Thymus (tissue), 11 donors: Measurements from ENCODE around the gene MYCBPAP. TPM values are rescaled to one million over a fixed set of nuclear protein-coding genes. Genes with fewer than 3 reads are reported as not detected.

Experiments
- DNase-seq, 9 donors: peaks; one replicate each; pipeline ENCODE4 v3.0.0-alpha.2; 2013; ENCODE audit warnings: low spot score in 9 of 9, low read depth in 6 of 9, missing footprints in 1 of 9
- H3K27ac ChIP-seq, 2 donors: one replicate each; pipeline ENCODE4 v1.5.1; 2013; ENCODE audit warnings: control low read depth in 1 of 2, low read depth in 1 of 2, low read length in 1 of 2, mild to moderate bottlenecking in 1 of 2, moderate library complexity in 1 of 2
- H3K27me3 ChIP-seq, 2 donors: one replicate each; pipeline ENCODE4 v1.5.1; 2013; ENCODE audit warnings: low read length in 1 of 2; ENCODE audit not compliant: control insufficient read depth in 2 of 2, insufficient read depth in 1 of 2
- H3K36me3 ChIP-seq, 2 donors: one replicate each; pipeline ENCODE4 v1.5.1; 2013; ENCODE audit warnings: low read length in 1 of 2, mild to moderate bottlenecking in 1 of 2, moderate library complexity in 1 of 2; ENCODE audit not compliant: control insufficient read depth in 2 of 2, insufficient read depth in 2 of 2
- H3K4me1 ChIP-seq, 2 donors: one replicate each; pipeline ENCODE4 v1.5.1; 2013; ENCODE audit warnings: low read length in 2 of 2; ENCODE audit not compliant: control insufficient read depth in 2 of 2, insufficient read depth in 2 of 2
- H3K4me3 ChIP-seq, 2 donors: one replicate each; pipeline ENCODE4 v1.5.1; 2013; ENCODE audit warnings: low read length in 2 of 2, control low read depth in 1 of 2, mild to moderate bottlenecking in 1 of 2
- H3K9me3 ChIP-seq, 2 donors: one replicate each; pipeline ENCODE4 v1.5.1; 2013; ENCODE audit warnings: low read length in 1 of 2, mild to moderate bottlenecking in 1 of 2; ENCODE audit not compliant: control insufficient read depth in 2 of 2, insufficient read depth in 1 of 2
- WGBS: extraction: QIAGEN DNeasy Blood & Tissue Kit; methylation state at CpG from one replicate; pipeline ENCODE4 v1.1.7; 2013; 5-methylcytosine and 5-hydroxymethylcytosine counted together
- polyA plus RNA-seq: library from polyadenylated mRNA; stranded (reverse); fragments of 200-250 nt; gene quantifications from one replicate; pipeline ENCODE4 v1.2.3, GENCODE V29; 2013
- total RNA-seq: library from RNA; stranded (reverse); fragments of 120-200 nt; gene quantifications from one replicate; pipeline ENCODE4 v1.2.4, GENCODE V29; 2013
- donor health status: healthy.

MYCBPAP gene
- total and polyA plus RNA-seq, 2 donors = 1.2 to 1.5 TPM

DNA sequence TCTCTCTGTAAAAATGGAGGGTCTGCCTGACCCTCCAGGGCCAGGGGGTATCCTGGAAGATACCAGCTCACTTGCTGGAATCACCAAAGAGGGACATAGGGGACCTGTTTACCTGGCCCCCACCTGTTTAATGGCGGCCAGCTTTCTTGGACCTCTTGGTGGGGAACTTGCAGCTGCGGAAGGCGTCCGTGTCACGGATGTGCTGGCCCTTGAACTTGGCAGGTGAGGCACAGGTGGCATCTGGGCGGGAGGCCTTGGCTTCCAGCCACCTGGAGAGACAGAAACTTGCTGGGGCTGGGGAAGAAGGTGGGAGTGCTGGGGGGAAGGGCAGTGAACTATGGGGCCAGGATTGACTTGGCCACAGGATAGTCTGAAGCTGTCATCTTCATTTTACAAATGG lies 43.1 kb upstream of the MYCBPAP start:
- Histone ChIP-seq H3K27me3 (peaks cover 19 to 44% of the 10 kb centered on the region in 2 donors), H3K27ac (no peak overlapping the region), H3K4me1 (peaks cover 0 to 4% of the 10 kb centered on the region in 2 donors), H3K36me3 (no peaks in the 10 kb centered on the region), H3K4me3 (no peak overlapping the region), H3K9me3 (peaks cover 0 to 4% of the 10 kb centered on the region in 2 donors)
- 97% methylated on average over 6 of the region's 6 CpGs for WGBS
- DNase-seq = no peak

DNA sequence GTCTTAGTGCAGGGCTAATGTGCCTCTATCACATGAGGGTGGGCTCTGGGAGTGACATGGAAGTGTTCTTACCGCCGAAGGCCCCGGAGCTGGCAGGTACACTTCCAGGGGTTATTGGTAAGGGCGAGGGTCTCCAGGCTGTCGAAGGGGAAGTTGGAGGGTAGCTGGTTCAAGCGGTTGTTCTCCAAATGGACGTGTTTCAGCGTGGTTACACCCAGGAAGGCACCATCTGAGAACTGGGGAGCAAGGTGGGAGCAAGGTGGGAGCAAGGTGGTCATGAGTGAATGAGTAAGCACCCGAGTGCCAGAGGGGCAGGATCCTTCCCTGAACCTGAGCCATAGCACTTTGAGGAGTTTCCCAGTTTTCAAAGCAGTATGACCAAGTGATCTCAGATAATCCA lies 42.6 kb upstream of the MYCBPAP start:
- no peak for DNase-seq
- Histone ChIP-seq H3K4me3 (no peak overlapping the region), H3K9me3 (peaks cover 0 to 4% of the 10 kb centered on the region in 2 donors), H3K27ac (no peak overlapping the region), H3K4me1 (peaks cover 0 to 7% of the 10 kb centered on the region in 2 donors), H3K36me3 (no peaks in the 10 kb centered on the region), H3K27me3 (peaks cover 19 to 48% of the 10 kb centered on the region in 2 donors)
- WGBS = 97% methylated on average over 9 of the region's 9 CpGs

DNA sequence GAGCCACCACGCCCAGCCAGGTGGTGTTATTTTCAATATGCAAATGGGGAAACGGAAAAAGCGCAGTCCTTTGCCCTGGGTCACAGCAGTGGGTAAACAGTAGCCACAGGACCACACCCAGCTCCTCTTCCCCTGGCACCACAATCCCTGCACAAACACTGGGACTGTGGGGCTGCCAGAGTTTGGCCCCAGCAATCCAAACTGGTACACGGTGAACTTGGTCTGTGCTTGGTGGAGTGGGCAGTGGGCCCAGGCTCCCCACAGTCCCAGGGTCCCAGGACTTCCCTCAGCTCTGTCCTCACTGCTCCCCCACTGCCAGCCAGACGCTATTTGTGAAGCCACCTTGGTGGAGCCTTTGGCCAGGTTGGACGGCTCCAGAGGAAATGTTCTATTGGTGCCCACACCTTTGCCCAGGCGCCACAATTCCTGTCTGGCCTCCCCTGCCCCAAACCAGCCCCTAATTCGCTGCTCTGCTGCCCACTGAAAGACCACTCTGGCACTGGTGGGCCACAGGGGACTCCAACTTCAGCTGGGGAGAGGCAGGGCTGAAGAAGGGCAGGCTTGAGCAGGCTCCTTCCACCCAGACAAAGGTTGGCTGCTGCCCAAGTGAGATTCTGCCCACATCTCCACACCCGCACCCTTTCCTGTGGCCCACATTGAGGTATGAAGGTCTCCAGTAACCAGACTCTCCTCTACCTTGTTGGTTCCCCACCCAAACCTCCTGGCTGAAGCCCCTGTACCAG lies 41.7 kb upstream of the MYCBPAP start:
- DNase-seq = no peak
- Histone ChIP-seq H3K36me3 (no peaks in the 10 kb centered on the region), H3K4me3 (no peak overlapping the region), H3K27me3 (peaks cover 19 to 55% of the 10 kb centered on the region in 2 donors), H3K4me1 (peaks cover 0 to 16% of the 10 kb centered on the region in 2 donors), H3K27ac (no peak overlapping the region), H3K9me3 (peaks cover 0 to 4% of the 10 kb centered on the region in 2 donors)
- WGBS = 95% methylated on average over 9 of the region's 9 CpGs

DNA sequence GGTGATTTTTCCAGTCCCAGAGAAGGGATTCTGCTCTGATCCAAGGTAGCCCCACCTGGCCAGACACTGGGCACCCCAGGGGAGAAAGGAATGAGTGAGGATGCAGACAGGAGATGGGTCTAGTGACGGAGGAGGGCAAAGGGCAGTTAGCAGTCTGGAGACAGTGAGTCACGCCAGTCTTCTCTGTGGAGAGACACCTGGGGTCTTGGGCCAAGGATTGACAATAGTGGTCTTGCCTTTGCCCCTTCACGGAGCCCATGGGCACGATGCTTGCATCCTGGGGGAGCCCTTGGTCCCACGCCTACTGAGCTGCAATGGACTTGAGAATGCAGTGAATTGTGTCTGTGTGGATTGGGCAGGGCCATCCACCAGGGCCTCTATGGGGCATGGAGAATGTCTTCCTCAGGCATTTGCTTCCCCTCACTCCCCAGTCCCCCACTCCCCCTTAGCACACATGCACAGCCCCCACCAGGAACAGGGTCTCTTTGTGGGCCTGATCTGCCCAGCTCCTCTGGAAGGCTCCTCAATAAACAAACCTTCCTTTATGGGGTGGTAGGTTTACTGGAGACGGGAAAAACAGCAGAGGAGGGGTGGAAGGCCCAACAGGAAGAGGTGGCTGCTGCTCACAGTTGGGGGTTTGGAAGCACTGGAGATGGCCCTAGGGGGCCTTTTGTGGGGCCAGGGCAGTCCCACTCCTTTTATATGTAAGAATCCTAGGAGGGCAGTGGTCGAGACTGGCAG lies 41.0 kb upstream of the MYCBPAP start:
- H3K4me3 ChIP-seq = no peak overlapping the region
- peaks cover 0 to 19% of the 10 kb centered on the region in 2 donors for H3K4me1 ChIP-seq
- H3K9me3 ChIP-seq = peaks cover 0 to 4% of the 10 kb centered on the region in 2 donors
- H3K27ac ChIP-seq = no peak overlapping the region
- 95% methylated on average over 7 of the region's 7 CpGs for WGBS
- peaks cover 19 to 55% of the 10 kb centered on the region in 2 donors for H3K27me3 ChIP-seq
- no peak for DNase-seq
- no peaks in the 10 kb centered on the region for H3K36me3 ChIP-seq

DNA sequence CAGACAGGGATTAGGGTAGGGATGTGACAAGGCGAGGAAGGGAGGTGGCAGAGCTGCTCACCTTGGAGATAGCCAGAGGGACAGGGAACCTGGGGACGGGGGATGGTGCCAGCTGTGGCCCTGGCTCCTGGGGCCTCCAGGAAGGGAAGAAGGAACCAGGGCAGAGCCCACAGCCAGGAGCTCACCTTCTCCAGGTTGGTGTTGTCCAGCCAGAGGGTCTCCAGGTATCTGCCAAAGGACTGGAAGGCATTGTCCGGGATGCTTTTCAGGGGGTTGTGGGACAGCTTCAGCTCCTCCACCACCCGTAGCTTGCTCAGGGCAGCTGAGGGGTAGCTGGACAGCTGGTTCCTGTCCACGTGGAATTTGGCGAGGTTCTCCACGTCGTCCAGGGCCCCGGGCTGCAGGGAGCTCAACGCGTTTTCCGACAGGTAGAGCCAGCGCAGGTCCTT lies 40.4 kb upstream of the MYCBPAP start:
- 90% methylated on average over 13 of the region's 13 CpGs for WGBS
- peaks cover 0 to 19% of the 10 kb centered on the region in 2 donors for H3K4me1 ChIP-seq
- no peak for DNase-seq
- peaks cover 0 to 4% of the 10 kb centered on the region in 2 donors for H3K9me3 ChIP-seq
- H3K27me3 ChIP-seq = peaks cover 19 to 55% of the 10 kb centered on the region in 2 donors
- H3K27ac ChIP-seq = no peak overlapping the region
- H3K36me3 ChIP-seq = no peaks in the 10 kb centered on the region
- no peak overlapping the region for H3K4me3 ChIP-seq

DNA sequence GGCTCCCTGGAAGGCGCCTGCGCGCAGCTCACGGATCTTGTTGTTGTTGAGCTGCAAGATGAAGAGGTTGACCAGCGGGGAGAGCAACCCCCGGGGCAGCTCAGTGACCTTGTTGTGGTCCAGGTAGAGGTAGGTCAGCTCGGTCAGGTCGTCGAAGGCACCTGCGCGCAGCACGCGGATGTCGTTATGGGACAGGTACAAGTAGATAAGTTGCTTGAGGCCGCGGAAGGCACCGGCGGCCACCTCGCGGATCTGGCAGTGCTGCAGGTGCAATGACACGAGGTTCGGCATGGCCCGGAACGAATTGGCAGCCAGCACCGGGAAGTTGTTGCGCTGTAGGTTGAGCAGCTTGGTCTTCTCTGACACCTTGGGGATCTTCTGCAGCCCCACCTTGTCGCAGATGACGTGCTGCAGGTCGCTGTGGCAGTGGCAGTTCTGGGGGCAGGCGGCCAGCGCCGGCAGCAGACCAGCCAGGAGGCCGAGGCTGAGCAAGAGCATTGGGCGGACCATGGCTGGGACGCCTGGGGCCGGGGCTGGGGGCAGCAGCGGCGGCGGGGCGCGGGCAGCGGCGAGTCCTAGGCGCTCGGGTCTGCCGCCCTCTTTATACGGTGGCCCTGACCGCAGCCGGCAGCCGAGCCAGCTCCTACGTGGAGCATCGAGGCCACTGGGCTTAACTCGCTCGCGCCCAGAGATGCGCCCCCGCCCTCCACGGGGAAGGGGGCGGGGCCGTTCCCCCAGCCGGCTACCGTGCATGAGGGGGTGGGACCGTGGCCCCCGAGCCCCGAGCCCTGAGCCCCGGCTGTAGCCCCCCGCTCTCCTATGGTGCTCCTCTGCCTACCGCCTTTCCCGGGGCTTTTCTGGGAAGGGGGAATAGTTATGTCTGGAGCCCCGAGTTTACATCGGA lies 39.7 kb upstream of the MYCBPAP start, which contains the start of gene CHAD:
TSS of gene CHAD (minus strand) at position 577 of the 904 bp plus-strand sequence. CDS start at position 510, 67 bp downstream.
- WGBS = 39% methylated on average over 71 of the region's 71 CpGs
- H3K27ac ChIP-seq = no peak within 1 kb of the TSS
- H3K9me3 ChIP-seq = peaks cover 0 to 4% of the 10 kb centered on the region in 2 donors
- H3K36me3 ChIP-seq = no peaks in the 10 kb centered on the region
- H3K27me3 ChIP-seq = peaks cover 19 to 55% of the 10 kb centered on the region in 2 donors
- H3K4me3 ChIP-seq = peak within 1 kb of the TSS; percentile 10 to 23
- H3K4me1 ChIP-seq = peaks cover 0 to 19% of the 10 kb centered on the region in 2 donors
- no peak for DNase-seq

DNA sequence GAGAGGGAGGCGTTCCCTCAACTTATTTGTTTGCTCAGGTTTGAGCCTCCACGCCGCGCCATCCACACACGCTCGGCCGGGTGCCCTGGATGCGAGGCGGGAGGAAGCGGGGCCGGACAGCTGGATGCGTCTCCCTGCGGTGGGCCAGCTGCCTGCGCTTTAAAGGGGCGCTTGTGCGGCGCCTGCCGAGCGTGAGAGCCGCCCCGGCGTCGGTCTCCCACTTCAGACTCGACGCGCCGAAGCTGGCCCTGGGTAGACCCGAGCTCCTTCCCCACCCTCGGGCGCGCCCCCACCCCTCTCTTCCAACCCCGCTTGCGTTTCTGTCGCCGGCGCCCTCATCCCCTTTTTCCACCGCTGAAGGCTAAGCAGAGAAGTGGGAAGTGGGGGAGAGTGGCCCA lies 39.0 kb upstream of the MYCBPAP start:
- Histone ChIP-seq H3K4me1 (peaks cover 0 to 19% of the 10 kb centered on the region in 2 donors), H3K27me3 (peaks cover 19 to 55% of the 10 kb centered on the region in 2 donors), H3K27ac (no peak overlapping the region), H3K4me3 (peak overlapping the region; percentile 10 to 23), H3K9me3 (peaks cover 0 to 4% of the 10 kb centered on the region in 2 donors), H3K36me3 (no peaks in the 10 kb centered on the region)
- WGBS = 15% methylated on average over 37 of the region's 37 CpGs
- DNase-seq = no peak

DNA sequence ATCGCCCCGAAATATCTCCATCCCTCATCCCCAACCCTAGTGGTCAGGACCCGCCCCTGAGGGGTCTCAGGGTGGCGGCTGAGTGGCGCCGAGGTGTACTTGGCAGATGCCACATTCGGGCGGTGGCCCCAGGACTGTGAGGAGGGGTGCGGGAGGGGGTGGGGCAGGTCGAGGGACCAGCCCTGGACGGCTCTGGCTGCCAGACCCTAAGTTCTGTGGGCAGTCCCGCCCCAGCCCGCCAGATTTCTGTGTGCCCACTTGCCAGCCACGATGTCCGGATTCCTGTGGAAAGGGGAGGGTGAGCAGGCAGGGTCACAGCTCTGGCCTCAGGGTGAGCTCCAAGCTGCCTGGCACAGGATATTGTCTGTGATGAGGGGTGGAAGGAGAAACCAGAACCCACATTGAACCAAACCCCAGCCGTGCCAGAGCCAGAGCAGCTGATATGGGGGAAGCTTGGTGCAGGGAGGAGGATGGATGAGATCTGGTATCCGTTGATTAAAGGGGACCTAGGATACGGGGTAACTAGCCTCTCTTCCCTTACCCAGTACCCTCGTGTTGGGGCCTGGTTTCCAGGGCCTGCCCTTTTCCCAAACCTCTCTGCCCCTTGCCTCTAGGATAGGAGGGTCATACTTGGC lies 38.5 kb upstream of the MYCBPAP start:
- no peaks in the 10 kb centered on the region for H3K36me3 ChIP-seq
- 80% methylated on average over 19 of the region's 19 CpGs for WGBS
- H3K9me3 ChIP-seq = peaks cover 0 to 4% of the 10 kb centered on the region in 2 donors
- H3K4me3 ChIP-seq = no peak overlapping the region
- peaks cover 19 to 54% of the 10 kb centered on the region in 2 donors for H3K27me3 ChIP-seq
- H3K4me1 ChIP-seq = peaks cover 0 to 19% of the 10 kb centered on the region in 2 donors
- DNase-seq = no peak
- no peak overlapping the region for H3K27ac ChIP-seq
